ENCODE data around the gene MKLN1.

DNA sequence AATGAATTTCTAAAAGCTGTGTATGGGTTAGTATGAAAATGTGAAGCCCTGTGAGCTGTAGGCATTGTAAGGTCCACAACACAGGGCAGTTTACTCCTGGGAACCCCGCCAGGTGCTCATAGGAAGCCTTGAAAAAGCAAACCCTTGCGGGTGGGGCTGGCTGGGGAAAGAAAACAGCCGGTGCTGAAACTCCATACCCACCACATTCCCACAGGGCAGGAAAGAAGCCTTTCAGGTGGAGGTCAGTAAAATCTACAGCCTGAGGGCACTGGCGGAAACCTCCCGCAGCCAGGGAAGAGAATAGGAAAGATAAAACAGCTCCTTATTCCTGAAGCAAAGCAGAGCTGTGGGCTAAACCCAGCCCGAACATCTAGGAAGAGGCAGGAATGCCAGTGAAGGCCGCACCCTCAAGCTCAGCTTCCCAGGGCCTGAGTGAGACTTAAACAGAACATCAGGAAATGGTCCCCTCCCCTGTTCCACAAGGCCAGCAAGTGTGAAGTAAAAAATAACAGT is 194.0 kb downstream of the MKLN1 start:
- TF ChIP-seq POLR2A (IDR thresholded peaks at IDR 0.05) (no peak), CTCF (IDR thresholded peaks at IDR 0.05) (no peak)

Data from thyroid gland (tissue), 4 donors.